Bronchial epithelial cell (primary cell): ENCODE results near the gene NAV3. TPM values are rescaled to one million over a fixed set of nuclear protein-coding genes. Genes with fewer than 3 reads are reported as not detected.

Experiments used
- DNase-seq: peaks from one replicate; pipeline ENCODE4 v3.0.0-alpha.2; 2010; ENCODE audit warnings: low read depth
- FAIRE-seq: peaks from 2 replicates; lab custom pipeline; 2011; peaks lifted over from hg19 to GRCh38; lab: Jason Lieb, UNC
- H3K27me3 ChIP-seq: 2 replicates; pipeline ENCODE4 v1.5.1; 2011; ENCODE audit warnings: low read length; ENCODE audit not compliant: control insufficient read depth, insufficient read depth
- H3K36me3 ChIP-seq: 2 replicates; pipeline ENCODE4 v1.5.1; 2011; ENCODE audit warnings: low read length; ENCODE audit not compliant: control insufficient read depth, insufficient read depth
- H3K4me3 ChIP-seq: 2 replicates; pipeline ENCODE4 v1.5.1; 2011; ENCODE audit warnings: mild to moderate bottlenecking, low read depth, low read length, control low read depth
- total RNA-seq: library from RNA; depleted of rRNA; stranded (reverse); fragments of >200 nt; gene quantifications from 2 replicates; pipeline ENCODE4 v1.2.1, GENCODE V29; 2014
- TF ChIP-seq, protein P1 (sequence below): IDR thresholded peaks from 2 replicates; pipeline ENCODE4 v1.5.1; 2011; ENCODE audit warnings: mild to moderate bottlenecking, moderate library complexity, low read length, control low read depth, inconsistent platforms; ENCODE audit not compliant: insufficient read depth, severe bottlenecking

Gene NAV3
- total RNA-seq, 1 donor from 2014 or later, result 1.6 TPM

DNA sequence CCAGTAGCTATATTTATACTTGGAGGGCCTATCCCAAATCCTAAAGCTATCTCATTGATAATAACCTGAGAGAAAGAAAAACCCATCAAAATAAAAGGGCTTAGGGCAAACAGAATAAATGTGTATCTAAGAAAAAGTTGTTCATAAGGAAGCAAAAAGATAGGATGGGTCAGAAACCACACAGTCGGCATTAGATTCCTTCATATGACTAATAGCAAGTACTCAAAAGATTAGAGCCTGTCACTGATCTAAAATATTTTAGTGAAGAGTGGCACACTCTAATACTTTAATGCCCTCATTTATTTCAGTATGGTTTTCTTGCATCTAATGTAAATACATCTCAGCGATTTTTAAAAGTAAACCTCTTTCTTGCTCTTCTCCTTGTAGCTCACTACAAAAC, 17.1 kb upstream of the NAV3 start:
- no peaks in the 10 kb centered on the region for H3K36me3 ChIP-seq
- no peak overlapping the region for H3K4me3 ChIP-seq
- no peaks in the 10 kb centered on the region for H3K27me3 ChIP-seq
- no peak for FAIRE-seq
- TF ChIP-seq, protein P1, sequence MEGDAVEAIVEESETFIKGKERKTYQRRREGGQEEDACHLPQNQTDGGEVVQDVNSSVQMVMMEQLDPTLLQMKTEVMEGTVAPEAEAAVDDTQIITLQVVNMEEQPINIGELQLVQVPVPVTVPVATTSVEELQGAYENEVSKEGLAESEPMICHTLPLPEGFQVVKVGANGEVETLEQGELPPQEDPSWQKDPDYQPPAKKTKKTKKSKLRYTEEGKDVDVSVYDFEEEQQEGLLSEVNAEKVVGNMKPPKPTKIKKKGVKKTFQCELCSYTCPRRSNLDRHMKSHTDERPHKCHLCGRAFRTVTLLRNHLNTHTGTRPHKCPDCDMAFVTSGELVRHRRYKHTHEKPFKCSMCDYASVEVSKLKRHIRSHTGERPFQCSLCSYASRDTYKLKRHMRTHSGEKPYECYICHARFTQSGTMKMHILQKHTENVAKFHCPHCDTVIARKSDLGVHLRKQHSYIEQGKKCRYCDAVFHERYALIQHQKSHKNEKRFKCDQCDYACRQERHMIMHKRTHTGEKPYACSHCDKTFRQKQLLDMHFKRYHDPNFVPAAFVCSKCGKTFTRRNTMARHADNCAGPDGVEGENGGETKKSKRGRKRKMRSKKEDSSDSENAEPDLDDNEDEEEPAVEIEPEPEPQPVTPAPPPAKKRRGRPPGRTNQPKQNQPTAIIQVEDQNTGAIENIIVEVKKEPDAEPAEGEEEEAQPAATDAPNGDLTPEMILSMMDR, result no peak
- DNase-seq, result no peak

DNA sequence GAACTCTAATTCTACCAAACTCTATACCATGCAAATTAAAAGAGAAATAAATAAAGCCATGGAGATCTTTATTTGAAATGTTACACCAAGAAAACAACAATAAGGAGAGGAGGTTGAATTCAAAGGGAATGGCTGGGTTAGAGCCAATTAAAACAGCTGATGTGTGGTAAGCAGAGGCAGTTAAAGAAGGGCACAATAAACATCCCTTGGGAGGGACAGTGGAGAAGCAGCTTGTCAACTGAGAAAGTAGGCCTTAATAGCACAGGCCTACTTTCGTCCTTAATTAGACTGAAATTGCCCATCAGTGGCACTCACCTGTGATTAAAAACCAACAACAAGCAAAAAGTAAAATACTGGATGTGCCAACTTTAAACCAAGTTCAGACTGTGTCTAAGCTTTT, 16.3 kb upstream of the NAV3 start:
- FAIRE-seq, result no peak
- no peak for DNase-seq
- TF ChIP-seq, protein P1, result no peak

DNA sequence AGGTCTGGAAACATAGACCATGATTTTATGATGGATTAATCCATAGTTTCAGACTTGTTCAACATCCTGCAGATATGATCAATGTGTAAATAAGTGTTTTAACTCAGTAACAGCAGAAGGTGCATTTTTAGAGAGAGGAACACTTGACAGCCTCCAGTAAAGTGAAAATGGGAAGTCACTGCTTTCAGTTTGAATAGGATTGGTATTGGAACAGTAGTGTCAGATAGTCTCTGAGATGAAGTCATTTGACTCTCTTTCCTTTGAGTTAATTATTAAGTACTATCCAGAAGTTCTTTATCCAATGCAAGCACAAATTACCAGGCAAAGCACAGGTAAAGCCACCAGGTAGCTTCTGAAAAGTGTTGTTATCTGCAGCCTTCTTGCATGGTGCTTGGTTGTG, 14.5 kb upstream of the NAV3 start:
- Histone ChIP-seq H3K36me3 (no peaks in the 10 kb centered on the region), H3K4me3 (no peak overlapping the region), H3K27me3 (no peaks in the 10 kb centered on the region)
- FAIRE-seq (no peak), DNase-seq (no peak)
- TF ChIP-seq, protein P1, result no peak

More for the DNA sequence above, 16.3 kb upstream of the NAV3 start:
- Histone ChIP-seq H3K27me3 (no peaks in the 10 kb centered on the region), H3K4me3 (no peak overlapping the region), H3K36me3 (no peaks in the 10 kb centered on the region)

DNA sequence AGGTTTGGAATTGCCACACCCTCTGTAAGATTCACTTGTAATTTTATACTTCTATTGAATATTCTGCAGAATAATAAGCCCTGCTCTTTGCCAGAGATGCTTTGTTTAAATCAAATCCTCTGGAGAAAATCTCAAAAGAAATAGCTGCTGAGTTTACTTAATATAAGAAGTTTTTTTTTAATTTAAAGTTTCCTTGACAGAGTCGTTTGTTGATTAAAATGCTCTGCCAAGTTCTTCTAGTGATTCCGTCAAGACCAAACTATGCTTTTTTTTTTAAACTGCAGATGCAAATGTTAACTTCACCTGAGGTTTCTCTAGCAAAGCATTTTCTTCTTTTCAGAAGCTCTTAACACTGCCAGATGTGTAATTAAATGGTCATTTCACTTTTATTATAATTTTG, 13.4 kb upstream of the NAV3 start:
- no peak for FAIRE-seq
- TF ChIP-seq, protein P1, result no peak
- no peak overlapping the region for H3K4me3 ChIP-seq
- no peaks in the 10 kb centered on the region for H3K36me3 ChIP-seq
- no peak for DNase-seq
- no peaks in the 10 kb centered on the region for H3K27me3 ChIP-seq

DNA sequence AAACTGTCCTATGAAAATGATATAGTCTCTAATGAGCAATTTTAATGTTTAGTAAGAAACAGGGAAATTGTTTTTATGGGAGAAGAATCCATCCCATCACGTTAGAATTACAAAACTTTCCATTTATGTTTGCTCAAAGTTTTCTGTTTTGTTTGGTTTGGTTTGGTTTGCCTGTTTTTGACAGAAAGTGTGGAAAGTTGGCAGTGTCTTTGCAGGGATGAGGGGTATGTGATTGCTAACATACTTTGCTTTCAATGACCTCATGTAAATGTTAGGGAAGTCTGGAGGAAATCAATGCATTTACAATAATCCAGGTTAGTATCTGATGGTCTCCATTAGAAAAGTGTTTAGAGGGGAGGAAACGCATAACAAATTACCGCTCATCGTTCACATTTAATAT, 12.3 kb upstream of the NAV3 start:
- no peaks in the 10 kb centered on the region for H3K36me3 ChIP-seq
- FAIRE-seq, result no peak

More for the DNA sequence above, 12.3 kb upstream of the NAV3 start:
- Histone ChIP-seq H3K27me3 (no peaks in the 10 kb centered on the region), H3K4me3 (no peak overlapping the region)
- no peak for DNase-seq
- TF ChIP-seq, protein P1, result no peak
